NAMALWA (cell line): ENCODE data around the gene FBXO36.

Source experiments
- DNase-seq: peaks from one replicate; pipeline ENCODE4 v3.0.0-alpha.2; 2015; ENCODE audit warnings: low spot score

The FBXO36 gene

GRCh38 chr2:230050136-230050535 is 127.8 kb downstream of the FBXO36 start:
- DNase-seq, result no peak

- no peak for DNase-seq
These were observed 130.0 kb downstream of the FBXO36 start for GRCh38 chr2:230052299-230052698.

GRCh38 chr2:230053753-230054478 is 131.6 kb downstream of the FBXO36 start:
- no peak for DNase-seq

GRCh38 chr2:230060672-230061293 is 138.5 kb downstream of the FBXO36 start:
- DNase-seq, result no peak
